BE2C (cell line): ENCODE data around the gene ADAM19.

Source experiments
- DNase-seq: peaks from one replicate; pipeline ENCODE4 v3.0.0-alpha.2; 2020
- H3K27me3 ChIP-seq: fragments of 250-450 bp; sonication (Bioruptor Pico); 2 replicates; pipeline ENCODE4 v1.5.1; 2020; ENCODE audit warnings: mild to moderate bottlenecking
- H3K36me3 ChIP-seq: fragments of 250-450 bp; sonication (Bioruptor Pico); 2 replicates; pipeline ENCODE4 v1.5.1; 2020; ENCODE audit warnings: mild to moderate bottlenecking
- H3K4me1 ChIP-seq: fragments of 250-450 bp; sonication (Bioruptor Pico); 2 replicates; pipeline ENCODE4 v1.5.1; 2020
- H3K4me3 ChIP-seq: 2 replicates; pipeline ENCODE4 v1.5.1; 2011; ENCODE audit warnings: low read depth, low read length
- H3K9me3 ChIP-seq: fragments of 250-450 bp; sonication (Bioruptor Pico); 2 replicates; pipeline ENCODE4 v1.5.1; 2020
- TF ChIP-seq, protein P1 (sequence below): IDR thresholded peaks from 2 replicates; pipeline ENCODE4 v1.5.1; 2012; ENCODE audit warnings: mild to moderate bottlenecking, low read depth, low read length

Gene ADAM19

GRCh38 chr5:157491471-157491995 is 84.0 kb downstream of the ADAM19 start:
- H3K4me3 ChIP-seq = no peak overlapping the region
- no peaks in the 10 kb centered on the region for H3K4me1 ChIP-seq
- no peak for DNase-seq
- TF ChIP-seq, protein P1, sequence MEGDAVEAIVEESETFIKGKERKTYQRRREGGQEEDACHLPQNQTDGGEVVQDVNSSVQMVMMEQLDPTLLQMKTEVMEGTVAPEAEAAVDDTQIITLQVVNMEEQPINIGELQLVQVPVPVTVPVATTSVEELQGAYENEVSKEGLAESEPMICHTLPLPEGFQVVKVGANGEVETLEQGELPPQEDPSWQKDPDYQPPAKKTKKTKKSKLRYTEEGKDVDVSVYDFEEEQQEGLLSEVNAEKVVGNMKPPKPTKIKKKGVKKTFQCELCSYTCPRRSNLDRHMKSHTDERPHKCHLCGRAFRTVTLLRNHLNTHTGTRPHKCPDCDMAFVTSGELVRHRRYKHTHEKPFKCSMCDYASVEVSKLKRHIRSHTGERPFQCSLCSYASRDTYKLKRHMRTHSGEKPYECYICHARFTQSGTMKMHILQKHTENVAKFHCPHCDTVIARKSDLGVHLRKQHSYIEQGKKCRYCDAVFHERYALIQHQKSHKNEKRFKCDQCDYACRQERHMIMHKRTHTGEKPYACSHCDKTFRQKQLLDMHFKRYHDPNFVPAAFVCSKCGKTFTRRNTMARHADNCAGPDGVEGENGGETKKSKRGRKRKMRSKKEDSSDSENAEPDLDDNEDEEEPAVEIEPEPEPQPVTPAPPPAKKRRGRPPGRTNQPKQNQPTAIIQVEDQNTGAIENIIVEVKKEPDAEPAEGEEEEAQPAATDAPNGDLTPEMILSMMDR = no peak
- no peaks in the 10 kb centered on the region for H3K9me3 ChIP-seq
- H3K27me3 ChIP-seq = no peaks in the 10 kb centered on the region
- H3K36me3 ChIP-seq = no peaks in the 10 kb centered on the region

- Histone ChIP-seq H3K9me3 (no peaks in the 10 kb centered on the region), H3K27me3 (no peaks in the 10 kb centered on the region), H3K36me3 (no peaks in the 10 kb centered on the region), H3K4me3 (no peak overlapping the region), H3K4me1 (no peaks in the 10 kb centered on the region)
- TF ChIP-seq, protein P1 = no peak
- DNase-seq = no peak
Measured at GRCh38 chr5:157487358-157487757, 88.2 kb downstream of the ADAM19 start.

GRCh38 chr5:157486861-157487260 is 88.7 kb downstream of the ADAM19 start:
- Histone ChIP-seq H3K4me3 (no peak overlapping the region), H3K27me3 (no peaks in the 10 kb centered on the region), H3K4me1 (no peaks in the 10 kb centered on the region), H3K36me3 (no peaks in the 10 kb centered on the region), H3K9me3 (no peaks in the 10 kb centered on the region)
- no peak for DNase-seq
- TF ChIP-seq, protein P1 = no peak

DNA sequence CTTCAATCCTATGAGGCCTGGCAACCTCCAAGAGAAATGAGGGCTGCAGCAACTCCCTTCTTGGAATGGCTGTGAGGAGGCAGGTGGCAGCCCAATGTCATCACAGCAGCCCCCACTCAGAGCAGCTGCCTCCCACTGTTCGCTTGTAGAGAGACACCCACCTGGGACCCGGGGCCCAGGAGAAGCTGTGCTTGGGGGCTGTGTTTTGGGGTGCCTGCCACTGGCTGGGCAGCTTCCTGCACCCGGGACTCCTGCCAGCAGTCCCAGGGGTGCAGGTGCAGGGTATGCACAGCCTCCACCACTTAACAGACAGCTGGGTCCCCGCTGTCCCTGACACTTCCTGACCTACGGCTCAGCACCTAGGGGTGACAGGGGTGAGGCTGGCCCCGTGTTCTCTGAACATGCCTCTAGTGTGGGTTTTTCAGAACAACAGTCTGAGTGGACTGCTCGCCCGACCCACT is 89.3 kb downstream of the ADAM19 start:
- no peaks in the 10 kb centered on the region for H3K4me1 ChIP-seq
- no peaks in the 10 kb centered on the region for H3K9me3 ChIP-seq
- no peaks in the 10 kb centered on the region for H3K36me3 ChIP-seq
- no peaks in the 10 kb centered on the region; the same call in 1 of the 2 replicates for H3K27me3 ChIP-seq
- no peak for DNase-seq
- H3K4me3 ChIP-seq = no peak overlapping the region
- TF ChIP-seq, protein P1 = no peak

GRCh38 chr5:157485811-157486210 is 89.8 kb downstream of the ADAM19 start:
- TF ChIP-seq, protein P1 = no peak
- Histone ChIP-seq H3K4me3 (no peak overlapping the region), H3K9me3 (no peaks in the 10 kb centered on the region), H3K27me3 (peaks cover 4% of the 10 kb centered on the region; the same call in 1 of the 2 replicates), H3K4me1 (no peaks in the 10 kb centered on the region), H3K36me3 (no peaks in the 10 kb centered on the region)
- DNase-seq = no peak

GRCh38 chr5:157485340-157485739 is 90.2 kb downstream of the ADAM19 start:
- Histone ChIP-seq H3K9me3 (no peaks in the 10 kb centered on the region), H3K27me3 (peaks cover 6% of the 10 kb centered on the region; the same call in 1 of the 2 replicates), H3K4me1 (no peaks in the 10 kb centered on the region), H3K36me3 (no peaks in the 10 kb centered on the region), H3K4me3 (no peak overlapping the region)
- no peak for DNase-seq
- TF ChIP-seq, protein P1 = no peak
